Neural crest cell (in vitro differentiated cells): ENCODE results near the gene HECW1. TPM values are rescaled to one million over a fixed set of nuclear protein-coding genes. Genes with fewer than 3 reads are reported as not detected.

ENCODE experiments used
- DNase-seq: peaks from one replicate; pipeline ENCODE4 v3.0.0; 2021; ENCODE audit warnings: low read depth, mixed read lengths, low spot score
- H3K27ac Mint-ChIP-seq: one replicate; pipeline ENCODE4 v1.8.0; 2021; ENCODE audit warnings: mild to moderate bottlenecking, mixed read lengths; ENCODE audit not compliant: unreplicated experiment
- H3K27me3 Mint-ChIP-seq: 2 replicates; pipeline ENCODE4 v1.8.0; 2021; ENCODE audit warnings: low read depth, mild to moderate bottlenecking, mixed read lengths
- H3K36me3 Mint-ChIP-seq: 2 replicates; pipeline ENCODE4 v1.8.0; 2021; ENCODE audit warnings: low read depth, mild to moderate bottlenecking, mixed read lengths
- H3K4me1 Mint-ChIP-seq: 2 replicates; pipeline ENCODE4 v1.8.0; 2021; ENCODE audit warnings: mixed read lengths
- H3K4me3 Mint-ChIP-seq: one replicate; pipeline ENCODE4 v1.8.0; 2021; ENCODE audit warnings: mild to moderate bottlenecking, mixed read lengths
- H3K9me3 Mint-ChIP-seq: 2 replicates; pipeline ENCODE4 v1.8.0; 2021; ENCODE audit warnings: mixed read lengths
- total RNA-seq: library from RNA; stranded (reverse); gene quantifications from 2 replicates; pipeline ENCODE4 v1.2.1, GENCODE V29; 2021
- TF ChIP-seq, protein P1 (sequence below): fragments of 200-600 bp; sonication (generic); conservative IDR thresholded peaks from 2 replicates; pipeline ENCODE4 v1.5.0; 2021; ENCODE audit warnings: antibody characterized with exemption, mild to moderate bottlenecking

HECW1 gene
- total RNA-seq, 1 donor from 2014 or later = 3.6 TPM

DNA sequence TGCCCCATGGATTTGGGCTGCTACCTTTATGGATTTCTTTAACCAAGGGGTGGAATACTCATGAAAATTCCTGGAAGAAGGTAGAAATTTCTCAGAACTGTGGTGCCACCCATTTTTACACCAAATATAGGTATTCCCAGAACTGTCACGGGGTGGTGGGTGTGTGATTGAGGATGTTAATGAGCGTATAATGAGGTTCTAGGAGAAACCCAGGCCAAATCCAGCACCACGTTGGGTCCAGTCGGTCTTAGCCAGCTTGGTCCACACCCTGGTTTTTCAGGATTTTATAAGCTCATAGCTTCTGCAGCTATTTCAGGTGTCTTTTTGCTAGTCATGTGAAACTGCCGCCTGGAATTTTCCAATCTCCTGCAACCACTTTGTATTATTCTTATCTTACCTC is 83.3 kb downstream of the HECW1 start:
- Mint-ChIP-seq H3K9me3 (no peaks in the 10 kb centered on the region), H3K27ac (no peak overlapping the region)

GRCh38 chr7:43196379-43196778 is 83.9 kb downstream of the HECW1 start:
- Mint-ChIP-seq H3K4me1 (no peaks in the 10 kb centered on the region), H3K27me3 (peaks cover 2% of the 10 kb centered on the region), H3K36me3 (no peaks in the 10 kb centered on the region), H3K9me3 (no peaks in the 10 kb centered on the region), H3K27ac (no peak overlapping the region), H3K4me3 (no peak overlapping the region)
- TF ChIP-seq, protein P1, sequence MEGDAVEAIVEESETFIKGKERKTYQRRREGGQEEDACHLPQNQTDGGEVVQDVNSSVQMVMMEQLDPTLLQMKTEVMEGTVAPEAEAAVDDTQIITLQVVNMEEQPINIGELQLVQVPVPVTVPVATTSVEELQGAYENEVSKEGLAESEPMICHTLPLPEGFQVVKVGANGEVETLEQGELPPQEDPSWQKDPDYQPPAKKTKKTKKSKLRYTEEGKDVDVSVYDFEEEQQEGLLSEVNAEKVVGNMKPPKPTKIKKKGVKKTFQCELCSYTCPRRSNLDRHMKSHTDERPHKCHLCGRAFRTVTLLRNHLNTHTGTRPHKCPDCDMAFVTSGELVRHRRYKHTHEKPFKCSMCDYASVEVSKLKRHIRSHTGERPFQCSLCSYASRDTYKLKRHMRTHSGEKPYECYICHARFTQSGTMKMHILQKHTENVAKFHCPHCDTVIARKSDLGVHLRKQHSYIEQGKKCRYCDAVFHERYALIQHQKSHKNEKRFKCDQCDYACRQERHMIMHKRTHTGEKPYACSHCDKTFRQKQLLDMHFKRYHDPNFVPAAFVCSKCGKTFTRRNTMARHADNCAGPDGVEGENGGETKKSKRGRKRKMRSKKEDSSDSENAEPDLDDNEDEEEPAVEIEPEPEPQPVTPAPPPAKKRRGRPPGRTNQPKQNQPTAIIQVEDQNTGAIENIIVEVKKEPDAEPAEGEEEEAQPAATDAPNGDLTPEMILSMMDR = no peak
- DNase-seq = no peak

More for the DNA sequence above, 83.3 kb downstream of the HECW1 start:
- Mint-ChIP-seq H3K4me3 (no peak overlapping the region), H3K36me3 (no peaks in the 10 kb centered on the region), H3K27me3 (peaks cover 2% of the 10 kb centered on the region), H3K4me1 (no peaks in the 10 kb centered on the region)
- TF ChIP-seq, protein P1 = no peak
- no peak for DNase-seq

GRCh38 chr7:43198016-43198415 is 85.6 kb downstream of the HECW1 start:
- Mint-ChIP-seq H3K4me1 (no peaks in the 10 kb centered on the region), H3K27ac (no peak overlapping the region), H3K9me3 (no peaks in the 10 kb centered on the region), H3K4me3 (no peak overlapping the region), H3K36me3 (no peaks in the 10 kb centered on the region), H3K27me3 (peaks cover 2% of the 10 kb centered on the region)
- TF ChIP-seq, protein P1 = no peak
- no peak for DNase-seq

DNA sequence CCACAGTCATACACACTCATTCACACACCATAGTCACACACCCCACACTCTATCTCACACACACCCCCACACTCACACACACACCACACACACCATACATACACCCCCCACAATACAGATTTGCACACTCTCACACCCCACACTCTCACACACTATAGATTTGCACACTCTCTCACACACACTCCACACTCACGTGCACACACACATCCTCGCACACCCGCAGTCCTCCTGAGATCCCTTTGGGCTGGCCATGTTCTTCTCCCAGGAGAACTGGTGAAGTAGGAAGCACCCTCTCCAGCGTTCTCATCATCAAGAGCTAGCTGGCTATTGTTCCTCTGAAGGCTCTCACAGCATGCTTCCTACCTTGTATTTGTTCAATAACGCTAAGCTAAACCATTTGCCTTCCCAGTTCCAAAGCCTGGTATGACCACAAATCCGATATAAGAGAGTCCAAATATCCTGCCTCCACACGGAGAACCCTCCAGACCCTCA is 86.2 kb downstream of the HECW1 start:
- Mint-ChIP-seq H3K27me3 (peaks cover 2% of the 10 kb centered on the region), H3K36me3 (no peaks in the 10 kb centered on the region), H3K4me1 (no peaks in the 10 kb centered on the region), H3K27ac (no peak overlapping the region), H3K9me3 (no peaks in the 10 kb centered on the region), H3K4me3 (no peak overlapping the region)
- no peak for DNase-seq
- TF ChIP-seq, protein P1 = no peak

DNA sequence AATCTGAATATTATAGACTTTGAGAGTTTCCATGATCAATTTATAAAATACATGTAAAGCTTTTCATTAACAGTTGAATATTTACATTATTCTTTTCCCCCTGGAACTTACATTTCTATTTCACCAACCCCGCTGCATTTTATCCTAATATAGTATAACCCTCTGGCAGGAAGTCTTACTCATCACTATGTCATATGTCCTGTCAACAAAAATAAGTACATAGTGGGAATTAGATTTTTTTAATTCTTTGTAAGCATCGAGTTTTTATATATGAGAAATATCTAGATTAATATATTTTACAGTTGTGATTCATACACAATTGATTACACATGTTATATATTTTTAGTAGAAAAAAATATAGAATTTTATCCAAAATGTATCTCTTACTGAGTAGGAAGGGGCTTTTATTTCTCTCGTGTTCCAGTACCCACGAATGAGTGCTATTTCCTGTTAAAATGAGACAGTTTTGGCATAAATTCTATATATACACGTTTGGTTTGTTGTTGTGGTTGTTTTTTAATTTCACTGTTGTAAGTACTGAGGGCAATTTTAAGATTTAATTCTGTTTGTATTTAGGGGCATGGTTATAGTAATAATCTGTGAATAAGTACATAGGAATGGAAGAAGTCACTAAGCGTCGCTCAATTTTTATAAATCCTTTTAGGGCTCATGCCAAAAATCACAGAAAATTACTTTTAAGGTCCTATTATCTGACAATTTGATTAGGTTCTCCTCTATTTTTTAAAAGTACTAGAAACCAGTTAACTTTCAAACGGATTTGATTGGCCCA is 87.1 kb downstream of the HECW1 start:
- no peaks in the 10 kb centered on the region for H3K9me3 Mint-ChIP-seq
- peaks cover 2% of the 10 kb centered on the region for H3K27me3 Mint-ChIP-seq
- no peak for DNase-seq
- H3K27ac Mint-ChIP-seq = no peak overlapping the region
- no peaks in the 10 kb centered on the region for H3K4me1 Mint-ChIP-seq
- TF ChIP-seq, protein P1 = no peak
- H3K4me3 Mint-ChIP-seq = no peak overlapping the region
- H3K36me3 Mint-ChIP-seq = no peaks in the 10 kb centered on the region
